ENCODE results near the gene SLC10A4. TPM values are rescaled to one million over a fixed set of nuclear protein-coding genes. Genes with fewer than 3 reads are reported as not detected.

SLC10A4 gene
- total RNA-seq, 2 experiments from 2014 or later, result not detected

GRCh38 chr4:48467442-48467841 is 15.7 kb upstream of the SLC10A4 start:
- Mint-ChIP-seq H3K9me3 (ENCODE audit: low read depth) (no peaks in the 10 kb centered on the region), H3K27ac (no peak overlapping the region), H3K27me3 (peaks cover 4% of the 10 kb centered on the region), H3K4me3 (no peak overlapping the region), H3K4me1 (no peaks in the 10 kb centered on the region), H3K36me3 (ENCODE audit: low read depth) (no peaks in the 10 kb centered on the region)
- ATAC-seq, result no peak
- DNase-seq, result no peak
- ChIA-PET POLR2A (no interaction called here), CTCF (interaction anchor here (1.6 kb wide), 1 partner anchor 78 kb away, joined by 5 read pairs; no protein-coding TSS in a partner anchor)
- intact Hi-C loops (cut with DNase I, micrococcal nuclease), result no loop called here

- no peak for ATAC-seq
- POLR2A ChIA-PET, result no interaction called here
- H3K4me3 Mint-ChIP-seq, result no peak overlapping the region
- CTCF ChIA-PET, result no interaction called here
- peaks cover 4% of the 10 kb centered on the region for H3K27me3 Mint-ChIP-seq
- no peak for DNase-seq
- H3K36me3 Mint-ChIP-seq (ENCODE audit: low read depth), result no peaks in the 10 kb centered on the region
- H3K4me1 Mint-ChIP-seq, result no peaks in the 10 kb centered on the region
- intact Hi-C loops (cut with DNase I, micrococcal nuclease), result no loop called here
- no peaks in the 10 kb centered on the region for H3K9me3 Mint-ChIP-seq (ENCODE audit: low read depth)
- no peak overlapping the region for H3K27ac Mint-ChIP-seq
Measured at GRCh38 chr4:48467891-48468290, 15.3 kb upstream of the SLC10A4 start.

DNA sequence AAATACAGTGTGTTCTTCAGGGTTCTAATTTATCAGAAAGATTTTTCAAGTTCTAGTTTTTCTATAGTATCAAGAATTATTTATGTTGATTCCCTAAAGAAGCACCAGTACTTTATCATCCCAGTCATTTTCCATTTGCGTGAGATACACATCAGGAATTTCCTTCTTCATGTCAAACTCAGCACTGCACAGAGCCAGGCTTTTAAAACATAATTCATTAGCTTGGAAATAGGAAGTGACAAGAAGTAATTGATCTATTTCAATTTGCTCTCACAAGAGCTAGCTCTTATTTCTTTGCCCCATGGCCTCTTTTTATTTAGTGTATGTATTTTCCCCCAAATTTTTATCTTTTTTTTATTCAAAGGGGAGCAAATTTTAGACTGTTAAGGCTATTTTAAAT is 13.0 kb upstream of the SLC10A4 start:
- no peak for ATAC-seq
- ChIA-PET POLR2A (interaction anchor here (0.6 kb wide), 1 partner anchor 174 kb away, joined by 3 read pairs; no protein-coding TSS in a partner anchor), CTCF (interaction anchor here (0.6 to 1.7 kb wide), 4 partner anchors 14 to 222 kb away, joined by 3 to 5 read pairs (median 3); no protein-coding TSS in a partner anchor)
- intact Hi-C loops (cut with DNase I, micrococcal nuclease), result no loop called here
- no peaks in the 10 kb centered on the region for H3K4me1 Mint-ChIP-seq
- peaks cover 4% of the 10 kb centered on the region for H3K27me3 Mint-ChIP-seq
- no peak overlapping the region for H3K4me3 Mint-ChIP-seq
- no peak overlapping the region for H3K27ac Mint-ChIP-seq
- no peaks in the 10 kb centered on the region for H3K9me3 Mint-ChIP-seq (ENCODE audit: low read depth)
- H3K36me3 Mint-ChIP-seq (ENCODE audit: low read depth), result no peaks in the 10 kb centered on the region
- no peak for DNase-seq

GRCh38 chr4:48470570-48470969 is 12.6 kb upstream of the SLC10A4 start:
- H3K27me3 Mint-ChIP-seq, result peaks cover 6% of the 10 kb centered on the region
- ChIA-PET POLR2A (no interaction called here), CTCF (interaction anchor here (0.7 to 1.7 kb wide), 3 partner anchors 14 to 25 kb away, joined by 3 to 5 read pairs (median 4); no protein-coding TSS in a partner anchor)
- no peak overlapping the region for H3K27ac Mint-ChIP-seq
- DNase-seq (no peak), ATAC-seq (peak; percentile 39)
- no peak overlapping the region for H3K4me3 Mint-ChIP-seq
- no peaks in the 10 kb centered on the region for H3K4me1 Mint-ChIP-seq
- intact Hi-C loops (cut with DNase I, micrococcal nuclease), result no loop called here
- no peaks in the 10 kb centered on the region for H3K36me3 Mint-ChIP-seq (ENCODE audit: low read depth)
- H3K9me3 Mint-ChIP-seq (ENCODE audit: low read depth), result no peaks in the 10 kb centered on the region

DNA sequence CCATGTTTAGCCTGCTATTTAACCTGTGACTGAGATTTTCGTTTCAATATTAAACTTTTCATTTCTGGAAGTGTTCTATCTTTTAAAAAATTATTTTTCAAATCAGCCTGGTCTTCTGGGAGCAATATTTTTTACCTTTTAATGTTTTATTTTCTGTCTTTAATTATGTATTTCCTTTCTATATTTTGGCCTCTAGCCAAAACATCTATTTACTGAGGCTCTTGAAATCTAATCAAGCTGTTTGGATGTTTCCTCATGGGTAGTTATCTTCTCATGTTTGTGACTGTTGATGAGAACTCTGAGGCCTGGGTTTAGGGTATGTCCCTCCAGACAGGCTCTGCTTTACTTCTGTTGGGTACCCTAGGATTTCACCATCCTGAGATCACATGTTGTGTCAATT is 10.3 kb upstream of the SLC10A4 start:
- intact Hi-C loops (cut with DNase I, micrococcal nuclease), result no loop called here
- Mint-ChIP-seq H3K27ac (no peak overlapping the region), H3K9me3 (ENCODE audit: low read depth) (no peaks in the 10 kb centered on the region), H3K4me3 (no peak overlapping the region), H3K36me3 (ENCODE audit: low read depth) (no peaks in the 10 kb centered on the region), H3K27me3 (peaks cover 10% of the 10 kb centered on the region), H3K4me1 (no peaks in the 10 kb centered on the region)
- no peak for DNase-seq
- ChIA-PET CTCF (no interaction called here), POLR2A (no interaction called here)
- ATAC-seq, result no peak

GRCh38 chr4:48475770-48476169 is 7.4 kb upstream of the SLC10A4 start:
- Mint-ChIP-seq H3K27me3 (peaks cover 11% of the 10 kb centered on the region), H3K9me3 (ENCODE audit: low read depth) (no peaks in the 10 kb centered on the region), H3K4me3 (no peak overlapping the region), H3K36me3 (ENCODE audit: low read depth) (no peaks in the 10 kb centered on the region), H3K4me1 (no peaks in the 10 kb centered on the region), H3K27ac (no peak overlapping the region)
- ATAC-seq, result no peak
- DNase-seq, result no peak
- CTCF ChIA-PET, result interaction anchor here (0.7 to 1.2 kb wide), 5 partner anchors 9 to 97 kb away, joined by 3 to 4 read pairs (median 3); no protein-coding TSS in a partner anchor
- intact Hi-C loops (cut with DNase I, micrococcal nuclease), result no loop called here
- POLR2A ChIA-PET, result interaction anchor here (0.5 kb wide), 1 partner anchor 438 kb away, joined by 3 read pairs; no protein-coding TSS in a partner anchor

DNA sequence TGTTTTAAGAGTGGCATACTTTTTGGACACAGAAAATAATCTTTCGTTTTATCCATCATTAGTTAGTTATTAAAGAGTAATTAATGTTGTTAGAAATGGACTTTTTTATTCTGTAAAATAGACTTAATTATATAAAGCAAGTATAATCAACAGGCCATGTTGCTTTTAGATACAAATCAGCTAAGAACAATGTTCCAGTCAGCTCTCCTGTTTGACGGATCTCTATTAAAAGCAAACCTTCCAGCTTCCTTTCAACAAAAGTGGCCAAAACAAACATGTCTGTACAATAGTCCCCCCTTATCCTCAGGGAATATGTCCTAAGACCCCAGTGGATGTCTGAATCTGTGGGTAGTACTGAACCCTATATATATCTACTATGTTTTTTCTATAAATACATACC is 4.9 kb upstream of the SLC10A4 start:
- ChIA-PET POLR2A (no interaction called here), CTCF (no interaction called here)
- intact Hi-C loops (cut with DNase I, micrococcal nuclease), result no loop called here
- Mint-ChIP-seq H3K27ac (no peak overlapping the region), H3K27me3 (peaks cover 30% of the 10 kb centered on the region), H3K4me3 (no peak overlapping the region), H3K4me1 (no peaks in the 10 kb centered on the region), H3K9me3 (ENCODE audit: low read depth) (no peaks in the 10 kb centered on the region), H3K36me3 (ENCODE audit: low read depth) (no peaks in the 10 kb centered on the region)
- ATAC-seq (no peak), DNase-seq (no peak)

DNA sequence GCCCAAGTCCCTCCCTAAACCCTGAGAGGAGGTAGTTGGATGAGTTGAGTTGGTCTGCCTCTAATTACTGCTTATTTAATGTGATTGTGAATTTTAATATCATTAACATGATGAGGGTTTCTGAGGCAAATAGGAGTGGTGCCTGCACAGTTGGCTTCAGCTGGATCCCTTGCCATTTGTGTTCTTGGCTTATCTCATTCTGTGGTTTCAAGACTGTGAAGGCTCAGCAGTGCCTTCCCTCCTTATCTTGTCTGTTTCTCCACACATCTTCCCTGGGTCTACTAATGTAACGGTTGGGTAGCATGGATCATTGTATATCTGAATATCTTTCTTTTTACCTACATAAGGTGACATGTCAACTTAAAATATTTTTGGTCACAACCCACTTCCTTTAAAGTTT is 1.6 kb upstream of the SLC10A4 start:
- Mint-ChIP-seq H3K4me3 (no peak overlapping the region), H3K36me3 (ENCODE audit: low read depth) (no peaks in the 10 kb centered on the region), H3K27me3 (peaks cover 44% of the 10 kb centered on the region), H3K4me1 (peaks cover 7% of the 10 kb centered on the region), H3K27ac (no peak overlapping the region), H3K9me3 (ENCODE audit: low read depth) (no peaks in the 10 kb centered on the region)
- ChIA-PET CTCF (interaction anchor here (0.8 kb wide), 1 partner anchor 18 kb away, joined by 3 read pairs; no protein-coding TSS in a partner anchor), POLR2A (interaction anchor here (0.7 kb wide), 1 partner anchor 88 kb away, joined by 4 read pairs; no protein-coding TSS in a partner anchor)
- intact Hi-C loops (cut with DNase I, micrococcal nuclease), result loop anchor here in 1 of 2 experiments (10.0 kb wide), 1 partner anchor 167 kb away; no protein-coding TSS in a partner anchor
- no peak for ATAC-seq
- no peak for DNase-seq

GRCh38 chr4:48483777-48484493 is 792 bp downstream of the SLC10A4 start:
- intact Hi-C loops (cut with DNase I, micrococcal nuclease), result loop anchor here in 1 of 2 experiments (10.0 kb wide), 1 partner anchor 169 kb away; no protein-coding TSS in a partner anchor
- no peaks in the 10 kb centered on the region for H3K9me3 Mint-ChIP-seq (ENCODE audit: low read depth)
- DNase-seq (peak; percentile 24), ATAC-seq (peak; percentile 67)
- H3K27ac Mint-ChIP-seq, result no peak overlapping the region
- H3K4me3 Mint-ChIP-seq, result peak overlapping the region; percentile 38
- no peaks in the 10 kb centered on the region for H3K36me3 Mint-ChIP-seq (ENCODE audit: low read depth)
- CTCF ChIA-PET, result interaction anchor here (0.8 to 1.4 kb wide), 3 partner anchors 10 to 13 kb away, joined by 3 to 5 read pairs (median 3); no protein-coding TSS in a partner anchor
- peaks cover 59% of the 10 kb centered on the region for H3K27me3 Mint-ChIP-seq
- POLR2A ChIA-PET, result interaction anchor here (0.5 to 0.6 kb wide), 2 partner anchors 77 to 119 kb away, joined by 3 read pairs; no protein-coding TSS in a partner anchor
- peaks cover 7% of the 10 kb centered on the region for H3K4me1 Mint-ChIP-seq

DNA sequence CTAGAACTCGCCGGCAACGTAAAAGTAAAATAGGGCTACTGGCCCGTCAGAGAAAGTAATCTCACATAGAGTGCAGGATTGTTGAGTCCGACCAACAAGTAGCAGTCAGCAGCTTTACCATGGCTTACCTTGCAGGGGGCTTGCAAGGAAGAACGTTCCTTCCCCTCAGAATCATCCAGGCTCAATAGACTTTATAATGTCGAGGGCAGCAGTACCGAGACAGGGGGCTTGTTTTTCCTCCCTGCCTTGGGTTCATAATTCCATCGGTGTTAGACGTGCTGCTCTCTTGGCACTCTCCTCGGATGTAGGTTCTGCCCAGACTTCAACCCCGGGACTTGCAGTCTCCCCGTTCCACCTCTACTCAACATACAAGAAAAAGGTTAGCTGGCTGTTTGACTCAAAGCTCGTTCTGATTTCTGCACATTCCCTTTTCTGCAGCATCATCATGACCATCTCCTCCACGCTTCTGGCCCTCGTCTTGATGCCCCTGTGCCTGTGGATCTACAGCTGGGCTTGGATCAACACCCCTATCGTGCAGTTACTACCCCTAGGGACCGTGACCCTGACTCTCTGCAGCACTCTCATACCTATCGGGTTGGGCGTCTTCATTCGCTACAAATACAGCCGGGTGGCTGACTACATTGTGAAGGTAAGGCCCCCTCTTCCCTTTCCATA is 1.5 kb downstream of the SLC10A4 start:
- Mint-ChIP-seq H3K27ac (no peak overlapping the region), H3K36me3 (ENCODE audit: low read depth) (no peaks in the 10 kb centered on the region), H3K9me3 (ENCODE audit: low read depth) (no peaks in the 10 kb centered on the region), H3K4me3 (peak overlapping the region; percentile 38), H3K27me3 (peaks cover 64% of the 10 kb centered on the region), H3K4me1 (peaks cover 7% of the 10 kb centered on the region)
- intact Hi-C loops (cut with DNase I, micrococcal nuclease), result loop anchor here in 1 of 2 experiments (10.0 kb wide), 1 partner anchor 170 kb away; no protein-coding TSS in a partner anchor
- ChIA-PET CTCF (interaction anchor here (0.8 to 1.4 kb wide), 5 partner anchors 9 to 169 kb away, joined by 3 to 5 read pairs (median 3); no protein-coding TSS in a partner anchor), POLR2A (interaction anchor here (0.5 to 0.7 kb wide), 3 partner anchors 77 to 345 kb away, joined by 3 to 4 read pairs (median 3); no protein-coding TSS in a partner anchor)
- DNase-seq (no peak), ATAC-seq (no peak)

GRCh38 chr4:48489683-48490011 is 6.5 kb downstream of the SLC10A4 start:
- H3K9me3 Mint-ChIP-seq (ENCODE audit: low read depth), result no peaks in the 10 kb centered on the region
- intact Hi-C loops (cut with DNase I, micrococcal nuclease), result loop anchor here in 1 of 2 experiments (10.0 kb wide), 1 partner anchor 175 kb away; no protein-coding TSS in a partner anchor
- ChIA-PET CTCF (interaction anchor here (1.1 kb wide), 1 partner anchor 67 kb away, joined by 3 read pairs; no protein-coding TSS in a partner anchor), POLR2A (no interaction called here)
- ATAC-seq, result no peak
- no peak for DNase-seq
- H3K27me3 Mint-ChIP-seq, result peaks cover 49% of the 10 kb centered on the region
- peak overlapping the region; percentile 23 for H3K4me3 Mint-ChIP-seq
- H3K27ac Mint-ChIP-seq, result no peak overlapping the region
- H3K36me3 Mint-ChIP-seq (ENCODE audit: low read depth), result no peaks in the 10 kb centered on the region
- H3K4me1 Mint-ChIP-seq, result no peaks in the 10 kb centered on the region
